GM18909 (cell line): ENCODE measurements around the gene AAK1.
"Not testable (repeated sequence)": the region's sequence is repeated elsewhere in the genome, so short reads cannot be mapped to it uniquely, and the experiment has no call there.

Experiments used
- ATAC-seq: cut with Tn5 transposase; IDR thresholded peaks from one replicate; pipeline ENCODE4 v1.9.1; 2021; ENCODE audit warnings: mild to moderate bottlenecking; ENCODE audit not compliant: unreplicated experiment, poor library complexity

AAK1 gene

DNA sequence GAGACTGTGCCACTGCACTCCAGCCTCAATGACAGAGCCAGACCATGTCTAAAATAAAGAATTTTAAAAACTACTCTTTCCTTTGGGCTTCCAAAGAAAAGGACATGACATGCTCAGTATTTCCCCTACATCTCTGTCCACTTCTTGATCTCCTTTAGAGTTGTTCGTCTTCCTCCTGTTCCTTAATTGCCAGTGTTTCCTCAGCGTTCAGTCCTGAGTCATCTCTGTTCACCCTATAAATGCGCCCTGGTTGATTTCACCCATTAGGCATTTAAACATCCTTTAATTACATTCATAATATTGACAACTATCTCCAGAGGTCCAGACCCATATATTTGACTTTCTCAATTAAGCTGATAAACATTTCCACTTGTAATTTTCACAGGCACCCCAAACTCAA lies 64.0 kb downstream of the AAK1 start:
- ATAC-seq: no peak

DNA sequence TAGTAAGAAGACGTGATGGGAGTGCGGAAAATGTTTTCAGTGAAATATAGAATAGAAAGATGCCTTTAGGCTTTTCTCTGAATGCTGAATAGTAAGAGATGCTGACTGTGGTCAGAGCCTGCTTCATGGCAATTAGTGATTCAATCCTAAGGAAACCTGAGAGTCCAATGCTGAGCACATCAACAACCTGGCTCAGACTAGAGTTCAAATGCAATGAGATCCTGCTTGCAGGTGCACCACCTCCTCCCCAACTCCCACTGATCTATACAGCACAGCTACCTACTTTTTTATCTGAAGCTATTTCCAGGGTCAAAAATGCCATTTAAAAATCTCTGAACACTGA lies 65.4 kb downstream of the AAK1 start:
- no peak for ATAC-seq

DNA sequence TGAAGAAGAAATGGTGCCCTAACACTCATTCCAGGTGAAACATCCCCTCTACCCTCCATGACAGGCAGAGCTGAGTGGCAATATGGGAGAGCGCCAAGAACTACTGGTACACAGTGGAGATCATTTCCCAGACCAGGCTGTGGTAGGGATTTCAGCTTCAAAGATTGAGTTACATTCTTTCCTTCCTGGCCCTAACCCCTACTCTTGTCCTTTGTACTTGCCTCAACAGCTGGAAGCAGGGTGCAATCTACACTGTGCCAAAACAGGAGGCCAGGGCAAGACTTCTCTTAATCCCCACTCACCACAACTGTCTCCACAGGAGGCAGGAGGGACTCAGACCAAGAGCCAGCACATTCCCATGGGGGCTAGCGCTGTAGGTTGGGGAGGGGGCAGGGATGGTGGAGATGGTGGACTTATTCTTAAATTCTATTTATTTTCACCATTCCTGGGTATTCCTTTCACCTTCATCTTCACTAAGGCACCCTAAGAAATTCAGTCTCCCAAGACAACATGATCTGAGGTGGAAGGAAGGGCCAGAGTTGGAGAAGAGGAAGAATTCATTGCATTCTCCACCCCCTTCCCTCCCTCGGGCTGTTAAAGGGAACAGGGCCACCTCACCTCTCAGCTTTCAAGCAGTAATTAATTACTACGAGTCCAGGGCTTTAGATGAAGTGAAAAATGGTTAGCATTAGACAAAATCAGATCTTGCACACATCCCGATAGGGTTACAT lies 65.9 kb downstream of the AAK1 start:
- ATAC-seq: no peak

DNA sequence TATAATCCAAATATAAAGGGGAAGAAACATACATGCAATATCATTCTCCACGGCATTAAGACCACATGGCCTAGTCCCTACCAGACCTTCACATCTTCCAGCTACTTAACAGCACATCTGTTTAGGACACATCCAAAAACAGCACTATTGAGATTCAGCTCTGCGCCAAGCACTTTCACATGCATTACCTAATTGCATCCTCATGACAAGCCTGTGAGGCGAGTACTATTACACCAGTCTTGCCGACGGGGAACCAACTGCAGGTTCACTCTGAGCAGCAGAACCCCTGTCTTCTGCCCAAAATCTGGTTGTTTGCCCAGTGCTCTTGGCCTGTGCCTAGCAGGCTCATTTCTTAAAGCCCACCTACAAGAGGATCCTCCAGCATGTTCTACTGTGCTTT lies 66.7 kb downstream of the AAK1 start:
- no peak for ATAC-seq

DNA sequence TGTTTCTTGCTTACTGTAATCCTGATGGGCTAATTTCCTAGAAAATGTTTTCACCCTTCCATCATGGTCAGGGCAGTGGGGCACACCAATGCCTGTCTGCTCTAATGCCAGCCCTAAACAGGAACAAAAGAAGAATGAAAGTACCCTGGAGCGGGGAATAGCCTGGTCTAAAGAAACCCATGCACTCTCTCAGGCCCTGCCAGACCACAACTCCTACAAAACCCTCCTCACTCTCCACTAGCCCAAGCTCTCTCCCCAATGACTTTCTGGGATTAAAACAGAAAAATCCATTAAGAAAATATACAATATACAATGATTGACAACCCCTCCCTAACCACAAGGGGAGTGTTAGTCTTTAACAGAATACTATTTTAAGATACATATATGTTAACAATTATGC lies 67.6 kb downstream of the AAK1 start:
- no peak for ATAC-seq

DNA sequence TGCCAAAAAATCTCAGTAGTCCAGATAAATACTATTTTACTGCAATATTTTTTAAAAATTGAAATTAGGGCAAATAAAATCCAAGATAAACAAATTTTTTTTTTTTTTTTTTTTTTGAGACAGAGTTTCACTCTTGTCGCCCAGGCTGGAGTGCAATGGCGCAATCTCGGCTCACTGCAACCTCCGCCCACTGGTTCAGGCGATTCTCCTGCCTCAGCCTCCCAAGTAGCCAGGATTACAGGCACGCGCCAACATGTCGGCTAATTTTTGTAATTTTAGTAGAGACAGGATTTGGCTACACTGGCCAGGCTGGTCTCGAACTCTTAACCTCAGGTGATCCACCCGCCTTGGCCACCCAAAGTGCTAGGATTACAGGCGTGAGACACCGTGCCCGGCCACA lies 68.2 kb downstream of the AAK1 start:
- not testable (repeated sequence) for ATAC-seq

DNA sequence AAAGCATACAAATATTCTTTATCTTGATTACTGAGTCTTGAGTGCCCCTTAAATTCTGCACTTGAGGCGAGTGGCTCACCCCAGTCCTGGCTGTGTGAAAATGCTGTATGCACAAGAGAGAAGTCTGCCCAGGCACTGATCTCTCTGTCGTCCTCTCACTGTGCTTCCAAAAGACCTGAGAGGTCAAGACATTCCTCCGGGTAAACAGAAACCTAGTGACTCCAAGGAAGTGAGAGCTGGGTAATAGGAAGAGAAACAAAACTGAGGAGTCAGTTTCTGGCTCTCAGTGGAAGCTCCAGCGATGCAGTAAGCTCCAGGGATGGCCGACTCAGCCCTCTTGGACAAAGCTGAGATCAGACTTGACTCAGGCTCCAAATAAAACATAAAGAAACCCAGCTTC lies 70.9 kb downstream of the AAK1 start:
- no peak for ATAC-seq

DNA sequence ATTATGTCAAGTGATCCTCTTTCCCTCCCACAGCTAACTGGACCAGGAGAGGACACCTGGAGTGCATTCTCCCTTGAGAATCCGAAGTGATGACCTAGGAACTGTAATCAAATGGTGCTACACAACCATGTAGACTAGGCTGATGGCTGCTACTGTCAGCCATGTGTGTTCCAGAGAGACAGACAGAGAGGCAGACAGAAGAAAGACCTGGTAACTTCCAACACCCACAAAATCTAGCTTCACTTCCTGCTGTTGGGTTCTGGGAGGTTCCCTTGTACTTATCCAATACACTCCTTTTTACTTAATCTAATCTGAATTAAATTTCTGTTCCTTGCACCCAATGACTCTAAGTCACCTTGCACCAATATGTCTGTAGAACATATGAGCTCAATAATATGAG lies 72.3 kb downstream of the AAK1 start:
- ATAC-seq: no peak

DNA sequence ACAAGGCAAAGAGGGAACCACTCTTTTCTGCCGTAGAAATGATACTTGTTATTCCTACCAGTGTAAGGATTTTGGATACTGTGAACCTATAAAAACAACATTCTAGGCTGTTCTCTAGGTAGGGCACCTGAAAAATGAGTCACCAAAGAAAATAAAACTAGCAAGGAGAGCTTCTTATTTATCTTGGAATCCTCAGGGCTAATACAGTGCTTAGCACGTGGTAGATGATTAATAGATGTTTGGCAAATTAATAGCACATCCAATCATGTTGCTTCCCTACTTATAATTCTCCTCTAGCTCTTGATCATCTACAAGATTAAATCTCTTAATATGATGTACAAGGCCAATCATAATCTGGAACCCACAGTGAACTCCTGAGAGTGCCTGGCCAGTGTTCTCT lies 73.1 kb downstream of the AAK1 start:
- ATAC-seq: no peak

DNA sequence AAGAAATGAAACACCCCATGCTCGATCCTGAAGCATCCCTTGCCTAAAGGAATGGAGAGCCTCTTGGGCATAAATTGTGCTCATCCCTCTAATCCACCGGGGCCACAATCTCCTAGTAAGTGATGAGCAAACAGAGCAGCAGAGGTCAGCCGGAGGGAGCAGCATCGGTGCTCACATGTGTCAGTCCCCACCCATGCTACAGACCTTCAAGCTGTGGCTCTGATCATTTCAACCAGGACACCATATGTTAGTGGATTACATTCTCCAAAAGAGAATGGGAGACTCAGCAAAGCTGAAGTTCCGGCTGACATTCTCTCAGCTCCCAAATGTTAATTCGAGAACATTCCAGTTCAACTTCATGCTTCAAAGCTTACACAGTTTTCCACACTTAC lies 75.6 kb downstream of the AAK1 start:
- no peak for ATAC-seq

DNA sequence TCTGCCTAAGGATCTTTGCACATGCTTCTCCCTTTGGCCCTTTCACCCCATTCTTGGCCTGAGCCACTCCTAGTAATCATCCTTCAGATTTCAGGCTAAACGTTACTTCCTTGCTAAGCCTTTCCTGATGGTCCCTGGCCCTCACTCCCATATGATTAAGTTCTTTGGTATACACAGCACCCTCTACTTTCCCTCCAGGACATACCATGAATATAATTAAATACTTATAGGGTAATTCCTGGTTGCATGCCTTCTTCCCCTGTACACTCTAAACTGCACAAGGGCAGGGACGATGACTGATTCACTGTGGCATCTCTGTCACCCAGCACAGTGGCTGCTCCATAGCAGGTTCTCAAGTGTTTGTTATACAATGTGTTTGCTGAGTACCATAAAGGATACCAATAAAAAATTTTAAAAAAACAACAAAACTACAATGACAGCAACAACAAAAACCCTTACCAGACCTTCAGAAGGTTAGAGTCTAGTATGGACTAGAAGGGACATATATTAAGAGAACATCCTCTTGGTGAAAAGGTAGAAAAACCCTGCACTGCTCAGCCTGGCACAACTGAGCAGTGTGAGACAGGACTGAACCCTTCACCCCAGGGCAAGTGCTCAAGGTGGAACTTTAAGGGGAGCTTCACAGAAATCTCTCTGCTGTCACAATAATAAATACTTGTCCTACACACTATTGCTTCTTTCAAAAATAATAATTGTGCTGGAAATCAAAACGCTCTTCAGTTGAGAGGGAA lies 76.2 kb downstream of the AAK1 start:
- ATAC-seq: no peak

DNA sequence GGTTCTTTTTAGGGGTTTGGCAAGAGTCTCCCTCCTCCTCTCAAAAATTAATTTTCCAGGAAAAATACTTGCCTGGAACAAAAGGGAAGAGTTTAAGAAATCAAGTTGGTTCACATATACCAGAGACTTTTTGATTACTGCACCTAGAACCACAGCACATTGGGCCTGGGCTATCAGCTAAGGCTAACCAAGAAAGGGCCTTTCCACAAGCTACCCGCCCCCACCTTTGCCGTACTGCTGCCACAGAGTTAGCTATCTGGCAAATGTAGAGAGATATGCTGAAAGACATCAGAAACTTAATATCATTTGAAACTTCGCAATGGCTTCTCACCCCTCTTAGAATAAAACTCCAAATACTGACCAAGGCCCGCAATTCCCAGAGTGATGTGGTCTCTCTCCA lies 76.9 kb downstream of the AAK1 start:
- no peak for ATAC-seq

DNA sequence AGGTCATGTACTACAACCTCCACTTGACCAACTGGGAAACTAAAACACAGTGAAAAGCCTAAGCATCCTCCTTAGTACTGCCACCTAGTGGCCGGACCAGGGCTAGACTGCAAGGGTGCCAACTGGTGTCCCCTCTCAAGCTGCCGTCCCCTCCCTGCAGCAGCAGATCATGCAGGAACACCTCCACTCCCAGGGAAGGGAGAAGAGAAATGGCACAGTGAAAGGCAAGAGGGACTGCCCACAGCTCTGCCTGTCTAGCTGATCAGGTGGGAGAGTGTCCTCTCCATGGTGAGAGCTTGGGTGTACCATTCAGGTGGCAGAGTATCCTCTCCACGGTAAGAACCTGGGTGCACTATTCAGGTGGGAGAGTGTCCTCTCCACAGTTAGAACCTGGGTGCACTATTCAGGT lies 78.1 kb downstream of the AAK1 start:
- ATAC-seq: peak; percentile 67

DNA sequence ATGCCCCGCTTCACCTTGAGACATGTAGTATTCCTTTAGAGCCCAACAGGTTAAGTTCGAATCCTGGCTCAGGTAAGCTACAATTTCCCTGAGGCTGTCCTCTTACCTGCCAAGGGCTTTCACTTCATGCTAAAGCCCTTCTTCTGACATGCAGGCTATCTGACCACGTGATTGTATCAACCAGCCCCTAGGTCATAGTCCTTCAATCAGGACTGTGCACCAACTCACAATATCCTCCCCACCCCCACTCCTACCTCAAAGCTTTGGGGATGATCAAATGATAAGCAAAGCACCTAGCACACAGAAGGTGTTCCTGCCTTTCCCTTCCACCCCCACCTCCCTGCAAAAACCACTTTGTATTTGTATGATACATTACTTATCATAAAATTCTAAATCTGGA lies 78.9 kb downstream of the AAK1 start:
- ATAC-seq: no peak

DNA sequence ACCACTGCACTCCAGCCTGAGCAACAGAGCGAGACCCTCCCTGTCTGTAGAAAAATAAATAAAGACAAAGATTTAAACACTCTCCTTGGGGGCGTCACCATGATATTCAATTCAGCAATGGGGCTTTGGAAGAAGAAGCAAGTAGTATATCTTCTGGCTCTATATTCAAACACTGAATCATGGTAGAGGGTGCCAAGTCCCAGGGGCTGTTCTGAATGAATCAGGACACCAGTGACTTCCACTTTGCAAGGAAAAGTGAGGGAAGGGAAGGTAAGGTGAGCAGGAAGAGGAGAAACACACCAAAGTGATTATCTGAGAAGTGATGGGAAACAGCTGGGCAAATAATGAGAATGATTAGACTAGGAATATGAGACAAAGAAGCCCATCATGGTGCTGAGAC lies 80.5 kb downstream of the AAK1 start:
- ATAC-seq: no peak

DNA sequence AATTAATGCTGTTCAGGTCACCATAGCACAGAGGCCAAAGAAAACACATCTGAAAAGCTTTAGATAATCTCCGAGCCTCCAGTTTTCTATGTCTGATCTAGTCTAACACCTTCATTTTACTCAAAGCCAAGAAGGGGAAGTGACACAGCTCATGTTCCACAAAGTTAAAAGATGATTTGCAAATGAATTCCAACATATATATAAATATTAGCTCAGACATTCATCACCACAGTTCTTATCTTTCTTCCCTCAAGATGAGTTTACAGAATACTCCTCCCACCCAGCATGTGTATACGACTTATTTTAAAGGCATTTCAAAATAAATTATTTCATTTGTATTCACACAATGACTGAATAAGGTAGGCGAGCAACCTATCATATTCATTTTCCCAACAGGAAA lies 82.4 kb downstream of the AAK1 start:
- ATAC-seq: no peak

DNA sequence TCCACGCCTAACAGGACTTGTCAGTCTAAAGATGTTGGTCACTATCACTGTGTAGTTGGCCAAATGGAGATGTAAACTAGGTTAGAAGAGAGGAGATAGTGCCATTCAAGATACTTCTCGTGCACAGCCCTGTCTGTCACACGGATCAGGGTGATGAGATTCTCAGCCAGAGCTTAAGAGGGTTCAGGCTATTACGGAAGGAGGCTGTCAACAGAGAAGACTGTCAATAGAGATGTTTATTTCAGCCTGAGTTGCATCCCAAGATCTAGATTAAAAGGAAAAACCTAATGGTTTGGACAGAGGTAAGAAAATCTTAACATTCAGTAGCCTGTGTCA lies 83.4 kb downstream of the AAK1 start:
- ATAC-seq: no peak

DNA sequence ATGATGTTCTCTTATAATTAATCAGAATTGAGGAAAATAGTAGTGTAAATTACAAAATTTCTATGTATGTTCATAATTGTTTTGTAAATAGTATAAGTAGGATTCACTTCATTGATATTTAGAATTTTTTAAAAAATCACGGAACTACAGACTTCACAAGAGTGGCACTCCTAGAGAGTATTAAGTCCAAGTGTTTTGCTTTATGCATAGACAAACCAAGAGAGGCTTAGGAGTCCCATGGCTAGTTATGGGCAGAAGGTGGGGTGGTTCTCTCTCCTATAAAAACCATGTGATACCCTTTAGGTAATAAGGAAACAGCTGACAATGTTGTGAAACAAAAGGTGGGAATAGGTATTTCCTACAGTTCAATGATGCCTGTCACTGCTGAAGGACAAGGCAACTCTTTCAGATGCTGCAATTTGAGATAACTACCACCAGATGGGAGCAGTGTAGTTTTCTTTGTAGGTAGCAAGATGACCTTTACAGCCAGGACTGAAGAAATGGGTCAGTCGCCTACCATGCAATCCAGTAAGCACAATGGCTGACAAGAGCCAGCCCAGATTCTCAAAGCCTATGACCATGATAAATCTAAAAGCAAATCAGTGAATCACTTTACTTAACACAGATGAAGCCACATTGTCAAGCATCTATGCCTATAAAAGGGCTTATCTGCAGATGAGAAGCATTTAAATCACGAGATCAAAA lies 83.9 kb downstream of the AAK1 start:
- ATAC-seq: no peak

DNA sequence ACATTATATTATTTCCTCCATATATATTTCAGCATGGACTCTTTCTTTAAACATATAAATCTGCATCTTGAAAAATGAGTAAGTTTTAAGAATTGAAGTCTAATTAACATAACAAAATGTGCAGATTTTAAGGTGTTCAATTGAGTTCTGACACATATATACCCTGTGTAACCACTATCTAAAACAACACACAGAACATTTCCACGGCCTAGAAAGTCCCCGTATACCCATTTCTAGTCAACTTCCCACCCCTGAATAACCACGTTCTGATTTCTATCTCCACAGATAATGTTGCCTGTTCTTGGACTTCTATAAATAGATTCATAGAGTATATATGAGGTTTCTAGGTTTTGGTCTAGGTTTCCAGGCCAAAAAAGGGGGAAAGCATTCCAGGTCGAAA lies 87.5 kb downstream of the AAK1 start:
- no peak for ATAC-seq

DNA sequence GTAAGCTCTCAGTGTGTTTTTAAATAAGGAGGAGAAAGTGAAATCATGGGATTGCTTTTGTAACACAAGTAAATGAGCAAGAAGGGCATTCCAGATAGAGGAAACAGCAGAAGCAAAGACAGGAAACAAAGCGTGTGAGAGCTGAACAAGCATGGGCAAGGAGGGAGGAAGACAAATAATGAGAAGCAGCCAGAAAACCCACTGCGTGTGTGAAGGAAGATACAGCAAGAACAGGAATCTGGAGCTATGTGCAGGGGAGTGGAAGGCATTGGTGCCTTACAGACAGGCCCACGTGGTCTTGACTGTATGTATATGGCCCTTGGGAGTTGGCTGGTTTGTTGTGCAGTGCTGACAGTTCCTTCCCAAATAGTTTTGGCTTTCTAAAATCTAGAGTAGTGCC lies 88.6 kb downstream of the AAK1 start:
- ATAC-seq: no peak

DNA sequence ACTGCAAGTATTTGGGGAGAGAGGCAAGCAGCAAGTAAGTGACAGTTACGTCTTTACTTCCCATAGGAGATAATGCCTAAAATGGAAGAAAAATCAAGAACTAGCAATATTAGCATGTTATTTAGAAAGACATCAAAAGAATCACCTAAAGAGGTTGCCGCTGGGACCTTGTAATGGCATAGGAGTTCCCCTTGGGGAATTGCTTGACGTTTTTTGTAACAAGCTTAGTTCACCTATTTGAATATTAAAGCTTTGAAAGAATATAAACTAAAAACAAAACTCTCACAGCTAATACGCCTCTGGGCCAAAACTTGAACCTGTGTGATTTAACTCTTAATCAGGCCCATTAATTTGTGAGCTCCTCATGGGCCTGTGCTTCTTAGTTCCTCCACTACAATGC lies 89.0 kb downstream of the AAK1 start:
- ATAC-seq: no peak

DNA sequence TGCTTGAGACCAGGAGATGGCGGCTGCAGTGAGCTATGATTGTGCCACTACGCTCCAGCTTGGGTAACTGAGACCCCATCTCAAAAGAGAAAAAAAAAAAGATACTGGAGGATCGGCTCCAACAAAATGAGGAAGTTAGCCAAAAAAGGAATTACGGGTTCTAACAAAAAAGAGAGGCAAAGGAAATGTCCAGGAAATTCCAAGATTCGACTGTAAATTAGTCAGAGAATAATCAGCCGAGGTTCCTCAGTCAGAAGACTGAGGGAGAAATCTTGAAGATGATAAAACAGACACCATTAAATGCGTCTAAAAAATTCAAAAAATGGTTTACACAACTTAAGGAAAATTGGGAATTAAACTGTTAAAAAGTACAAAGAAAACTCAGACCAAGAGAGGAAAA lies 89.5 kb downstream of the AAK1 start:
- ATAC-seq: no peak
